Measurements from ENCODE around the gene SLC36A4.
"Not testable (repeated sequence)": the region's sequence is repeated elsewhere in the genome, so short reads cannot be mapped to it uniquely, and the experiment has no call there.

GRCh38 chr11:93111147-93111546, 86.6 kb downstream of the SLC36A4 start:
- TF ChIP-seq POLR2A, CTCF (IDR thresholded peaks at IDR 0.05): not testable (repeated sequence)
